K562 (cell line): ENCODE results near the gene KHDRBS2.

Experiments
- FOXA1 ChIP-seq: fragments of 450-650 bp; IDR thresholded peaks from 2 replicates; pipeline ENCODE4 v1.6.1; 2016; ENCODE audit warnings: mild to moderate bottlenecking, borderline replicate concordance
- FOXK2 ChIP-seq, 2 experiments: fragments of 450-650 bp; IDR thresholded peaks in 1 of 2; conservative IDR thresholded peaks in 1 of 2; 2 replicates each; pipeline ENCODE4 v1.6.1; 2016; ENCODE audit warnings: low read depth in 2 of 2, mild to moderate bottlenecking in 1 of 2
- NFE2L1 ChIP-seq: fragments of 450-650 bp; IDR thresholded peaks from 2 replicates; pipeline ENCODE4 v1.6.1; 2016; ENCODE audit warnings: missing genetic modification characterization, low read depth, mild to moderate bottlenecking, missing compliant biosample characterization, moderate library complexity, borderline replicate concordance
- OTX1 ChIP-seq: fragments of 450-650 bp; formaldehyde crosslinking; IDR thresholded peaks from 2 replicates; pipeline ENCODE4 v1.4.0; 2022; ENCODE audit warnings: mild to moderate bottlenecking
- ZBTB1 ChIP-seq: sonication (generic); formaldehyde crosslinking; IDR thresholded peaks from 2 replicates; pipeline ENCODE4 v1.8.1; 2023; ENCODE audit warnings: missing genetic modification reagents, low read depth, mild to moderate bottlenecking, borderline replicate concordance
- ZFPM2 ChIP-seq: fragments of 250-450 bp; sonication (Bioruptor Pico); IDR thresholded peaks from 2 replicates; pipeline ENCODE4 v1.5.1; 2022; ENCODE audit warnings: mild to moderate bottlenecking
- TF ChIP-seq, protein P1 (sequence below): sonication (generic); formaldehyde crosslinking; IDR thresholded peaks from 2 replicates; pipeline ENCODE4 v1.8.0; 2022; ENCODE audit warnings: mild to moderate bottlenecking, missing genetic modification reagents

- TF ChIP-seq FOXA1 (no peak), ZBTB1 (CRISPR knock-in tag) (no peak), OTX1 (no peak), NFE2L1 (no peak), ZFPM2 (CRISPR knock-in tag) (no peak), FOXK2 (conservative IDR thresholded peaks at IDR 0.05 in 1 of 2, IDR thresholded peaks at IDR 0.05 in 1 of 2; ENCODE audit: low read depth in 2 of 2) (no peak)
- TF ChIP-seq, protein P1, sequence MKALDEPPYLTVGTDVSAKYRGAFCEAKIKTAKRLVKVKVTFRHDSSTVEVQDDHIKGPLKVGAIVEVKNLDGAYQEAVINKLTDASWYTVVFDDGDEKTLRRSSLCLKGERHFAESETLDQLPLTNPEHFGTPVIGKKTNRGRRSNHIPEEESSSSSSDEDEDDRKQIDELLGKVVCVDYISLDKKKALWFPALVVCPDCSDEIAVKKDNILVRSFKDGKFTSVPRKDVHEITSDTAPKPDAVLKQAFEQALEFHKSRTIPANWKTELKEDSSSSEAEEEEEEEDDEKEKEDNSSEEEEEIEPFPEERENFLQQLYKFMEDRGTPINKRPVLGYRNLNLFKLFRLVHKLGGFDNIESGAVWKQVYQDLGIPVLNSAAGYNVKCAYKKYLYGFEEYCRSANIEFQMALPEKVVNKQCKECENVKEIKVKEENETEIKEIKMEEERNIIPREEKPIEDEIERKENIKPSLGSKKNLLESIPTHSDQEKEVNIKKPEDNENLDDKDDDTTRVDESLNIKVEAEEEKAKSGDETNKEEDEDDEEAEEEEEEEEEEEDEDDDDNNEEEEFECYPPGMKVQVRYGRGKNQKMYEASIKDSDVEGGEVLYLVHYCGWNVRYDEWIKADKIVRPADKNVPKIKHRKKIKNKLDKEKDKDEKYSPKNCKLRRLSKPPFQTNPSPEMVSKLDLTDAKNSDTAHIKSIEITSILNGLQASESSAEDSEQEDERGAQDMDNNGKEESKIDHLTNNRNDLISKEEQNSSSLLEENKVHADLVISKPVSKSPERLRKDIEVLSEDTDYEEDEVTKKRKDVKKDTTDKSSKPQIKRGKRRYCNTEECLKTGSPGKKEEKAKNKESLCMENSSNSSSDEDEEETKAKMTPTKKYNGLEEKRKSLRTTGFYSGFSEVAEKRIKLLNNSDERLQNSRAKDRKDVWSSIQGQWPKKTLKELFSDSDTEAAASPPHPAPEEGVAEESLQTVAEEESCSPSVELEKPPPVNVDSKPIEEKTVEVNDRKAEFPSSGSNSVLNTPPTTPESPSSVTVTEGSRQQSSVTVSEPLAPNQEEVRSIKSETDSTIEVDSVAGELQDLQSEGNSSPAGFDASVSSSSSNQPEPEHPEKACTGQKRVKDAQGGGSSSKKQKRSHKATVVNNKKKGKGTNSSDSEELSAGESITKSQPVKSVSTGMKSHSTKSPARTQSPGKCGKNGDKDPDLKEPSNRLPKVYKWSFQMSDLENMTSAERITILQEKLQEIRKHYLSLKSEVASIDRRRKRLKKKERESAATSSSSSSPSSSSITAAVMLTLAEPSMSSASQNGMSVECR (CRISPR knock-in tag): no peak
These were observed 195.4 kb downstream of the KHDRBS2 start for GRCh38 chr6:62090442-62091229.
